GM12878 (cell line): ENCODE measurements around the gene CARMIL3. TPM values are rescaled to one million over a fixed set of nuclear protein-coding genes. Genes with fewer than 3 reads are reported as not detected.

Experiments
- ATAC-seq: fragments of 200-7000 bp; cut with Tn5 transposase; 3 replicates; pipeline ENCODE4 v1.9.1; 2020; ENCODE audit warnings: mild to moderate bottlenecking, moderate library complexity
- BruUV-seq: library from RNA; stranded (reverse); fragments of 400-500 nt; replicated peaks from 2 replicates; lab custom pipeline; 2021; lab: Mats Ljungman, UMichigan
- CTCF ChIA-PET: fragments of 300-600 bp; sonication (Branson Sonifier 250); formaldehyde crosslinking; extraction: SDS; loops from one replicate; lab custom pipeline; 2021; ENCODE audit warnings: inconsistent platforms; lab: Yijun Ruan, JAX
- POLR2A ChIA-PET: fragments of 350-600 bp; formaldehyde crosslinking; extraction: SDS; loops from one replicate; lab custom pipeline; 2021; ENCODE audit warnings: inconsistent platforms; lab: Charles Lee
- RAD21 ChIA-PET: fragments of 300-600 bp; sonication (Branson Sonifier 250); formaldehyde crosslinking; loops from one replicate; lab custom pipeline; 2023; ENCODE audit warnings: antibody characterized with exemption; ENCODE audit not compliant: unreplicated experiment; lab: Charles Lee
- SMC1A ChIA-PET: fragments of 300-600 bp; sonication (Branson Sonifier 250); formaldehyde crosslinking; loops from one replicate; lab custom pipeline; 2023; ENCODE audit not compliant: unreplicated experiment, uncharacterized antibody; lab: Charles Lee
- DNase-seq: peaks from one replicate; pipeline ENCODE4 v3.0.0-alpha.2; 2011; ENCODE audit warnings: low read depth, low spot score
- FAIRE-seq: peaks from 3 replicates; lab custom pipeline; 2011; peaks lifted over from hg19 to GRCh38; lab: Jason Lieb, UNC
- H2AFZ ChIP-seq: 2 replicates; pipeline ENCODE4 v1.6.0; 2011; ENCODE audit warnings: low read depth, low read length, control low read depth; ENCODE audit not compliant: control insufficient read depth
- H3K27ac ChIP-seq: 2 replicates; pipeline ENCODE4 v1.5.1; 2011; ENCODE audit warnings: control low read depth; ENCODE audit not compliant: control insufficient read depth, insufficient read depth
- H3K27me3 ChIP-seq, 2 experiments: replicated peaks in 1 of 2; 2 replicates each; pipeline versions ENCODE4 v1.6.0 to v1.6.1; 2011; ENCODE audit warnings: low read length in 1 of 2; ENCODE audit not compliant: control insufficient read depth in 2 of 2, insufficient read depth in 2 of 2
- H3K36me3 ChIP-seq, 2 experiments: 2 replicates each; pipeline ENCODE4 v1.5.1; 2011; ENCODE audit warnings: low read length in 1 of 2; ENCODE audit not compliant: control insufficient read depth in 2 of 2, insufficient read depth in 2 of 2
- H3K4me1 ChIP-seq: 2 replicates; pipeline ENCODE4 v1.6.1; 2011; ENCODE audit warnings: mild to moderate bottlenecking, low read length, moderate library complexity, mixed read lengths; ENCODE audit not compliant: control insufficient read depth, insufficient read depth
- H3K4me2 ChIP-seq: 2 replicates; pipeline ENCODE4 v1.6.0; 2011; ENCODE audit warnings: control low read depth; ENCODE audit not compliant: control insufficient read depth, insufficient read depth
- H3K4me3 ChIP-seq: fragments of 200-600 bp; sonication (generic); 2 replicates; pipeline ENCODE4 v1.5.1; 2016
- H3K79me2 ChIP-seq: 2 replicates; pipeline ENCODE4 v1.6.0; 2011; ENCODE audit warnings: low read length; ENCODE audit not compliant: control insufficient read depth, insufficient read depth
- H3K9ac ChIP-seq: 2 replicates; pipeline ENCODE4 v1.8.0; 2011; ENCODE audit warnings: low read length, control low read depth, mixed read lengths; ENCODE audit not compliant: control insufficient read depth, insufficient read depth
- H3K9me3 ChIP-seq: replicated peaks from 3 replicates; pipeline ENCODE4 v1.5.1; 2011; ENCODE audit warnings: mild to moderate bottlenecking, low read length; ENCODE audit not compliant: control insufficient read depth, insufficient read depth
- H4K20me1 ChIP-seq: 2 replicates; pipeline ENCODE4 v1.6.0; 2011; ENCODE audit not compliant: control insufficient read depth, insufficient read depth
- BCL11A ChIP-seq: IDR thresholded peaks from 2 replicates; pipeline ENCODE4 v1.6.1; 2011; ENCODE audit warnings: low read depth, low read length
- CEBPB ChIP-seq, 2 experiments: fragments of 150-350 bp in 1 of 2; IDR thresholded peaks; 2 replicates each; pipeline ENCODE4 v1.6.1; 2012 to 2014; ENCODE audit warnings: low read depth in 2 of 2, low read length in 2 of 2, borderline replicate concordance in 1 of 2, inconsistent platforms in 1 of 2
- JUND ChIP-seq: IDR thresholded peaks from 2 replicates; pipeline ENCODE4 v1.6.1; 2012; ENCODE audit warnings: low read depth, mild to moderate bottlenecking, low read length, improper control_type of control experiment, moderate library complexity
- NFYB ChIP-seq: IDR thresholded peaks from 2 replicates; pipeline ENCODE4 v1.6.1; 2011; ENCODE audit warnings: low read depth, mild to moderate bottlenecking, low read length, improper control_type of control experiment, moderate library complexity; ENCODE audit not compliant: insufficient read depth
- PAX8 ChIP-seq: fragments of 450-650 bp; IDR thresholded peaks from 2 replicates; pipeline ENCODE4 v1.6.1; 2017; ENCODE audit warnings: mild to moderate bottlenecking, moderate library complexity
- POLR2AphosphoS2 ChIP-seq: IDR thresholded peaks from 2 replicates; pipeline ENCODE4 v1.6.1; 2011; ENCODE audit warnings: low read depth, mild to moderate bottlenecking, low read length, improper control_type of control experiment, moderate library complexity
- RBBP5 ChIP-seq: fragments of 200-600 bp; sonication (generic); conservative IDR thresholded peaks from 2 replicates; pipeline ENCODE4 v1.6.1; 2016
- SMC3 ChIP-seq: IDR thresholded peaks from 2 replicates; pipeline ENCODE4 v1.6.1; 2011; ENCODE audit warnings: low read length, improper control_type of control experiment, borderline replicate concordance
- SREBF2 ChIP-seq: IDR thresholded peaks from 2 replicates; pipeline ENCODE4 v1.6.1; 2012; ENCODE audit warnings: mild to moderate bottlenecking, low read length
- TCF3 ChIP-seq: IDR thresholded peaks from 2 replicates; pipeline ENCODE4 v1.6.1; 2012; ENCODE audit warnings: low read depth, mild to moderate bottlenecking, low read length, borderline replicate concordance; ENCODE audit not compliant: insufficient read depth
- ZNF622 ChIP-seq: fragments of 450-650 bp; IDR thresholded peaks from 2 replicates; pipeline ENCODE4 v1.6.1; 2017; ENCODE audit warnings: mild to moderate bottlenecking, inconsistent platforms
- ZSCAN29 ChIP-seq: fragments of 450-650 bp; IDR thresholded peaks from 2 replicates; pipeline ENCODE4 v1.6.1; 2017; ENCODE audit warnings: mild to moderate bottlenecking, moderate library complexity
- WGBS: methylation state at CpG from one replicate; pipeline ENCODE4 v1.1.6; 2016; ENCODE audit warnings: low lambda C conversion rate; ENCODE audit not compliant: insufficient replicate concordance, insufficient coverage; ENCODE audit errors: missing lambda C conversion rate; 5-methylcytosine and 5-hydroxymethylcytosine counted together
- in situ Hi-C: fragments of 300-500 bp; cut with MboI; formaldehyde crosslinking; loops from 9 replicates; pipeline ENCODE4 v1.14.3; 2018; ENCODE audit warnings: mixed read lengths
- intact Hi-C: fragments of 100-400 bp; cut with micrococcal nuclease; formaldehyde crosslinking; loops from one replicate; pipeline ENCODE4 v1.14.2; 2022; ENCODE audit not compliant: unreplicated experiment
- polyA plus RNA-seq, 11 experiments: library from polyadenylated mRNA; depleted of rRNA in 4 of 11; unstranded in 6 of 11; stranded (reverse) in 5 of 11; fragments of >200 nt; fragmentation: Nextera tagmentation in 4 of 11; fragmentation: Illumina TruSeq in 1 of 11; extraction: Ambion mirVana in 4 of 11; extraction: Trizol in 1 of 11; gene quantifications; 1 replicate in 1 of 11; 2 replicates in 10 of 11; pipeline versions ENCODE4 v1.2.1 to v1.2.3, GENCODE V29; 2011 to 2016; ENCODE audit warnings: inconsistent platforms in 2 of 11, missing spikeins in 2 of 11, low read depth in 1 of 11
- total RNA-seq, 4 experiments: library from RNA; depleted of rRNA in 3 of 4; stranded (reverse); fragments of >200 nt in 3 of 4; fragmentation: Illumina TruSeq in 1 of 4; extraction: Trizol in 1 of 4; gene quantifications; 2 replicates each; pipeline versions ENCODE4 v1.2.1 to v1.2.3, GENCODE V29; 2013 to 2021
- TF ChIP-seq, protein P1 (sequence below): IDR thresholded peaks from 2 replicates; pipeline ENCODE4 v1.6.1; 2011; ENCODE audit warnings: low read depth, mild to moderate bottlenecking, low read length, moderate library complexity, borderline replicate concordance; ENCODE audit errors: extremely low read depth
- TF ChIP-seq, protein P2 (sequence below): fragments of 450-650 bp; IDR thresholded peaks from 2 replicates; pipeline ENCODE4 v1.6.1; 2017; ENCODE audit warnings: mild to moderate bottlenecking, low read depth, inconsistent platforms; ENCODE audit not compliant: poor library complexity, severe bottlenecking

Gene CARMIL3
- total and polyA plus RNA-seq, 10 of the 15 experiments (the other 5 are each of a cell fraction or from before 2014, with no cell fraction given) = 0.09 to 0.32 (median 0.25) TPM; not detected in 3

DNA sequence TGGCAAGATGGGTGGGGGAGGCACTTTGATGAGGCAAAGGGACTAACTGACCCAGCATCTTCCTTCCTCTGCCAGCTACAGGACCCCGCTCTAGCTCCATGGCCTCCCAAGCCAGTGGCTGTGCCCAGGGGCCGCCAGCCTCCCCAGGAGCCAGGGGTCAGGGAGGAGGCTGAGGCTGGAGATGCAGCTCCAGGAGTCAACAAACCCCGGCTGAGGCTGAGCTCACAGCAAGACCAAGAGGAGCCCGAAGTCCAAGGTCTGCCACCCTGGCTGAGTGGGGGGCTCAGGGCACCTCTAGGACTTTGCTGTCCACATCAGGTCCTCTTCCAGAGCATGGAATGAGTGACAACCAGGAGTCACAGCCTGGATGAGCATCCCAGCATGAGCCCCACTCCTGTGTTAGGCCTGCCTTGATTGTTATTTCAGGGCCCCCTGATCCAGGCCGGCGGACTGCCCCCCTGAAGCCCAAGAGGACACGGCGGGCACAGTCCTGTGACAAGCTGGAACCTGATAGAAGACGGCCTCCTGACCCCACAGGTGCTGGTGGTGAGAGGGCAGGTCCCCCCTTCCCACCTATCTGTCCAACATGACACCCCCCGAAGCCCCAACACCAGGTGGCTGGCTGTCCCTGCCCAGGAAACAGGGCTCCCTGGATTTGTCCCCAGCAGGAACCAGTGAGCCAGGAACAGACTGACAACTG, 17.1 kb downstream of the CARMIL3 start:
- 39% methylated on average over 10 of the region's 10 CpGs for WGBS
- Histone ChIP-seq H4K20me1 (no peaks in the 10 kb centered on the region; the same call in 1 of the 2 replicates), H3K4me1 (no peaks in the 10 kb centered on the region), H3K4me3 (no peak overlapping the region), H3K79me2 (no peaks in the 10 kb centered on the region), H3K9me3 (no peaks in the 10 kb centered on the region), H2AFZ (no peak overlapping the region), H3K27me3 (peaks cover 0 to 2% of the 10 kb centered on the region in 2 experiments; a peak in 2 of 4 replicates), H3K9ac (no peak overlapping the region), H3K4me2 (no peak overlapping the region), H3K36me3 (no peaks in the 10 kb centered on the region), H3K27ac (no peak overlapping the region)
- in situ Hi-C loops (no loop called here), intact Hi-C loops (no loop called here)
- SMC1A ChIA-PET = interaction anchor here (0.7 to 0.8 kb wide), 2 partner anchors 11 to 92 kb away, joined by 3 read pairs; partner anchors contain the start of gene IRF9
- ATAC-seq (no peak), DNase-seq (no peak), FAIRE-seq (no peak)
- RAD21 ChIA-PET = no interaction called here
- TF ChIP-seq, protein P1, sequence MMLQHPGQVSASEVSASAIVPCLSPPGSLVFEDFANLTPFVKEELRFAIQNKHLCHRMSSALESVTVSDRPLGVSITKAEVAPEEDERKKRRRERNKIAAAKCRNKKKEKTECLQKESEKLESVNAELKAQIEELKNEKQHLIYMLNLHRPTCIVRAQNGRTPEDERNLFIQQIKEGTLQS = no peak
- TF ChIP-seq CEBPB (IDR thresholded peaks at IDR 0.05; ENCODE audit: borderline replicate concordance in 1 of 2, low read depth in 2 of 2, low read length in 2 of 2) (no peak), ZSCAN29 (no peak), TCF3 (no peak), PAX8 (no peak)
- CTCF ChIA-PET = interaction anchor here (1.1 to 2.7 kb wide), 3 partner anchors 11 to 45 kb away, joined by 3 to 10 read pairs (median 4); partner anchors contain the start of gene DCAF11
- no TSS peak for BruUV-seq
- POLR2A ChIA-PET = interaction anchor here (0.8 kb wide), 1 partner anchor 11 kb away, joined by 3 read pairs; no protein-coding TSS in a partner anchor

DNA sequence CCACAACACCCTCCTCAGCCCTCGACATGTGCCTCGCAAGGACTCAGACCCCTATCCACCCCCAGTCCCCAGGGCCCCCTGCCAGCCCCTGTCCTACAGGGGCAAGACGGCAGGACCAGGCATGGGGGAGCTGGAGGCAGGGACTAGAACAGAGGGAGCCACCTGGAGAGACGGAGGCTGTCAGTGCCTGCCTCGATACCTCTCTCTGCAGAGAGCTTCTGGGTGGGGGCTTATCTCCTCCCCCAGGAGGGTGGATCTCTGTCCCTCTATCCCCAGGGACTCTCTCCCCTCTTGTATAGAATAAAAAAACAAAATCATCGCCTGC, 17.6 kb downstream of the CARMIL3 start:
- Histone ChIP-seq H3K9me3 (no peaks in the 10 kb centered on the region), H4K20me1 (no peaks in the 10 kb centered on the region; the same call in 1 of the 2 replicates), H3K36me3 (no peaks in the 10 kb centered on the region), H3K27me3 (peaks cover 0 to 2% of the 10 kb centered on the region in 2 experiments; a peak in 2 of 4 replicates), H3K4me2 (no peak overlapping the region), H3K27ac (no peak overlapping the region), H3K4me1 (no peaks in the 10 kb centered on the region), H3K9ac (no peak overlapping the region), H2AFZ (no peak overlapping the region), H3K4me3 (no peak overlapping the region), H3K79me2 (no peaks in the 10 kb centered on the region)
- 27% methylated on average over 5 of the region's 6 CpGs for WGBS
- ChIA-PET CTCF (interaction anchor here (1.1 to 2.7 kb wide), 3 partner anchors 11 to 45 kb away, joined by 3 to 10 read pairs (median 4); partner anchors contain the start of gene DCAF11), RAD21 (no interaction called here), SMC1A (interaction anchor here (1.5 kb wide), 1 partner anchor 11 kb away, joined by 4 read pairs; no protein-coding TSS in a partner anchor), POLR2A (no interaction called here)
- TF ChIP-seq RBBP5 (no peak), ZNF622 (no peak), BCL11A (no peak), SMC3 (no peak), NFYB (no peak), SREBF2 (no peak), JUND (no peak), POLR2AphosphoS2 (no peak)
- TF ChIP-seq, protein P2, sequence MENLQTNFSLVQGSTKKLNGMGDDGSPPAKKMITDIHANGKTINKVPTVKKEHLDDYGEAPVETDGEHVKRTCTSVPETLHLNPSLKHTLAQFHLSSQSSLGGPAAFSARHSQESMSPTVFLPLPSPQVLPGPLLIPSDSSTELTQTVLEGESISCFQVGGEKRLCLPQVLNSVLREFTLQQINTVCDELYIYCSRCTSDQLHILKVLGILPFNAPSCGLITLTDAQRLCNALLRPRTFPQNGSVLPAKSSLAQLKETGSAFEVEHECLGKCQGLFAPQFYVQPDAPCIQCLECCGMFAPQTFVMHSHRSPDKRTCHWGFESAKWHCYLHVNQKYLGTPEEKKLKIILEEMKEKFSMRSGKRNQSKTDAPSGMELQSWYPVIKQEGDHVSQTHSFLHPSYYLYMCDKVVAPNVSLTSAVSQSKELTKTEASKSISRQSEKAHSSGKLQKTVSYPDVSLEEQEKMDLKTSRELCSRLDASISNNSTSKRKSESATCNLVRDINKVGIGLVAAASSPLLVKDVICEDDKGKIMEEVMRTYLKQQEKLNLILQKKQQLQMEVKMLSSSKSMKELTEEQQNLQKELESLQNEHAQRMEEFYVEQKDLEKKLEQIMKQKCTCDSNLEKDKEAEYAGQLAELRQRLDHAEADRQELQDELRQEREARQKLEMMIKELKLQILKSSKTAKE = no peak
- FAIRE-seq (no peak), ATAC-seq (no peak), DNase-seq (no peak)
- intact Hi-C loops (no loop called here), in situ Hi-C loops (no loop called here)
- no TSS peak for BruUV-seq
